Retinal pigment epithelial cell (primary cell): ENCODE measurements around the gene EXOC6.

Source experiments
- DNase-seq: peaks from one replicate; pipeline ENCODE4 v3.0.0-alpha.2; 2010; ENCODE audit warnings: low read depth
- H3K4me3 ChIP-seq: 2 replicates; pipeline ENCODE4 v1.5.1; 2011; ENCODE audit warnings: mild to moderate bottlenecking, low read length, control low read depth, moderate library complexity
- CTCF ChIP-seq: conservative IDR thresholded peaks from 2 replicates; pipeline ENCODE4 v1.5.1; 2011; ENCODE audit warnings: low read depth, low read length, control low read depth, inconsistent platforms

Gene EXOC6

GRCh38 chr10:92845921-92846320 is 2.4 kb upstream of the EXOC6 start:
- no peak for DNase-seq
- H3K4me3 ChIP-seq: no peak overlapping the region
- no peak for TF ChIP-seq CTCF

DNA sequence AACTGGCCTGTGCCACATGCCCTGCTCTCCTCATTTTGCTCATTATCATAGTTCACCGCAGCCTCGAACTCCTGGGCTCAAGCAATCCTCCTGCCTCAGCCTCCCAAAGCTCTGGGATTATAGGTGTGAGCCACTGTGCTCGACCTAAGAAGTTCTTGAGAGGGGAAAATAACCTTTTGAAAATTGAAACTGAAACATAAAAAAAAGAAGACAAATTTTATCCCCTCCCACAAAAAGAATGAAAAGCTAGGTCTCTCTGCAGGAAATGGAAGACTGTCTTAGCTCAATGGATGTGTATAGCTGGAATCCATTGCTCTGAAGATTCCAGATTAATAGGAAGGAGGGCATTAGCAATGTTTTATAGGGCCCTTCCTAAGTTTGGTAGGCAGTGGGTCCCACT is 2.0 kb upstream of the EXOC6 start:
- no peak for DNase-seq
- H3K4me3 ChIP-seq: no peak overlapping the region
- TF ChIP-seq CTCF: no peak

DNA sequence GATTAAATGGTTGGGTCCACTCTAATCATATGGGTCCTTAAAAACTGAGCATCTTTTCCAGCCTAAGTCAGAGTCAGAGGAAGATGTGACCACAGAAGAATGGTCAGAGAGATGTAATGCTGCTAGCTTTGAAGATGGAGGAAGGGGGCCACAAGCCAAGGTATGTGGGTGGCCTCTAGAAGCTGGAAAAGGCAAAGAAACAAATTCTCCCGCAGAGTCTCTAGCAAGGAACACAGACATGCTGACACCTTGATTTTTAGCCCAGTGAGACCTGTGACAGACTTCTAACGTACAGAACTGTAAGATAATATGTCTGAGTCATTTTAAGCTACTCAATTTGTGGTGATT is 1.5 kb upstream of the EXOC6 start:
- TF ChIP-seq CTCF: no peak
- no peak for DNase-seq
- no peak overlapping the region for H3K4me3 ChIP-seq

DNA sequence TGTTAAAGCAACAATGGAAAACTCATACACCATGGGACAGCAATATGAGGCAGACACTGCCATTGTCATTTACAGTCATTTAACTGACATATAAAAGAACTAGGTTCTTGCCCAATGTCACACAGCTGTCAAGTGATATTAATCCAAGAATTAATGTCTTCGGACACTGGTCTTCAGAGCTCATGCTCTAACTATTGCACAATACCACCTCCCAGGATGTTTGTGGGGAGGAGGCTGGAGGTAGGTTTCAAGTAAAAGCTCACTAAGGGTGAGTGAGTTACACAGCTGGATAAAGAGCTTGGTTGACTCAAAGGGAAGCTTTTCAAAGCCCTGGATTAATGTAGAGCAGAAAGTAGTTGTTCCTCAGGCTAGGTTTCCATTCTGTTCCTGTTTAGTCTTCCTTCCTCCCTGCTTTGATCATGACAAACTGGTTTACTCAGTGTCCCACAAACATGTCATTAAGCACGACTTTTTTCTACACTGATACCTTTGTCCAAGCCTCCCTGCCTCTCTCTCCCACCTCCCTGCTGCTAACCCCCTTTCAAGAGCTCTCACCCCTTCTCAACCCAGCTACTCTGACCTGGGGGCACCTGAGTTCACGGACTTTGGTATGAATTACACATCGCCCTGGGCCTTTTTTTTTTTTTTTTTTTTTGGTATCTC is 987 bp upstream of the EXOC6 start:
- H3K4me3 ChIP-seq: no peak overlapping the region
- TF ChIP-seq CTCF: no peak
- DNase-seq: no peak

- TF ChIP-seq CTCF: no peak
- no peak for DNase-seq
- H3K4me3 ChIP-seq: peak overlapping the region; percentile 71
Observed at GRCh38 chr10:92848037-92848440, 281 bp upstream of the EXOC6 start.

GRCh38 chr10:92849234-92849525 is 860 bp downstream of the EXOC6 start:
- TF ChIP-seq CTCF: no peak
- DNase-seq: no peak
- H3K4me3 ChIP-seq: peak overlapping the region; percentile 57

DNA sequence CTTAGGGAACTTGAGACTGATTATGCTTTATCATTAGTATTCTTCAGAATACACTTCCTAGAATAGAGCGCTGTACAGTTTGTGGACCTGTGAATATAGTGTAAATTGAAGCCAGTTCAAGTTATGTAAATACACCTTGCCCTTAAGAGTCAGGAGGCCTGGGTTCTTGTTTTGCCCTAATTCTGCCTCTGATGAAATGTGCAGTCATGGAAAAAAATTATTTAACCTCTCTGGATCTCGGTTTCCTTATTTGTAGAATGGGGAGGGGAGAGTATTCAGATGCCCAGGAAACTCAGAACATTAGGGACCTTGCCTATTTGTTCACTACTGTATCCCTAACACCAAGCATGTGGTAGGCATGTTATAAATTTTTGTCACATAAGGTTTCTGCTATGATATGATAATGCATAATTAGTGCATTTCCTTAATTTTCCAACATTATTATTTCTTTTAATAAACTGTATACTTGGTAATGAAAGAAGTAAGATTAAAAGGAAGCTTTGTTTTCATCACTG is 1.3 kb downstream of the EXOC6 start:
- no peak for TF ChIP-seq CTCF
- DNase-seq: no peak
- H3K4me3 ChIP-seq: peak overlapping the region; percentile 57
